GM12865 (cell line): ENCODE results near the gene ARL5A.

Experiments
- DNase-seq: peaks from one replicate; pipeline ENCODE4 v3.0.0; 2010; ENCODE audit warnings: low read depth
- H3K4me3 ChIP-seq: 2 replicates; pipeline ENCODE4 v1.5.1; 2011; ENCODE audit warnings: mild to moderate bottlenecking, low read depth, low read length, control low read depth
- TF ChIP-seq, protein P1 (sequence below): IDR thresholded peaks from 2 replicates; pipeline ENCODE4 v1.5.1; 2011; ENCODE audit warnings: low read length, control low read depth, low read depth, inconsistent platforms; ENCODE audit not compliant: insufficient read depth; ENCODE audit errors: missing control alignments

ARL5A gene

DNA sequence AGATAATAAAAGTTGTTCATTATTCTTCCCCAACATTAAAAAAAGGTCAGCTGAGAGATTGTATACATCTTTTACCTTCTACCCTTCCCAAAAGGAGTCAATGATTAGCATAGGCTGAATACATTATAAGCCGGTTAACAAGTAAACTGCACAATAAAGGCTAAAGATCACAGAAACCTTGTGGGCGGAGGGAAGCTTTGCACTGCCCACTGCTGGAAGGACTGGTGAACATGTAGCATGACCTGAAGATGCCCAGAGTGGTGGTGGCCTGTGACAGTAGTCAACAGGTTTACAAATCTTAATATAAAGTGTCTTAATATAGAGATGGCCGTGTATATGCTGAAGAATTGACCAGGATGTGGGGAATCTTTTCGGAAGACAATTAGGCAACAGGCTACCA lies 35.6 kb downstream of the ARL5A start:
- no peak for DNase-seq
- no peak overlapping the region for H3K4me3 ChIP-seq
- TF ChIP-seq, protein P1, sequence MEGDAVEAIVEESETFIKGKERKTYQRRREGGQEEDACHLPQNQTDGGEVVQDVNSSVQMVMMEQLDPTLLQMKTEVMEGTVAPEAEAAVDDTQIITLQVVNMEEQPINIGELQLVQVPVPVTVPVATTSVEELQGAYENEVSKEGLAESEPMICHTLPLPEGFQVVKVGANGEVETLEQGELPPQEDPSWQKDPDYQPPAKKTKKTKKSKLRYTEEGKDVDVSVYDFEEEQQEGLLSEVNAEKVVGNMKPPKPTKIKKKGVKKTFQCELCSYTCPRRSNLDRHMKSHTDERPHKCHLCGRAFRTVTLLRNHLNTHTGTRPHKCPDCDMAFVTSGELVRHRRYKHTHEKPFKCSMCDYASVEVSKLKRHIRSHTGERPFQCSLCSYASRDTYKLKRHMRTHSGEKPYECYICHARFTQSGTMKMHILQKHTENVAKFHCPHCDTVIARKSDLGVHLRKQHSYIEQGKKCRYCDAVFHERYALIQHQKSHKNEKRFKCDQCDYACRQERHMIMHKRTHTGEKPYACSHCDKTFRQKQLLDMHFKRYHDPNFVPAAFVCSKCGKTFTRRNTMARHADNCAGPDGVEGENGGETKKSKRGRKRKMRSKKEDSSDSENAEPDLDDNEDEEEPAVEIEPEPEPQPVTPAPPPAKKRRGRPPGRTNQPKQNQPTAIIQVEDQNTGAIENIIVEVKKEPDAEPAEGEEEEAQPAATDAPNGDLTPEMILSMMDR: no peak

DNA sequence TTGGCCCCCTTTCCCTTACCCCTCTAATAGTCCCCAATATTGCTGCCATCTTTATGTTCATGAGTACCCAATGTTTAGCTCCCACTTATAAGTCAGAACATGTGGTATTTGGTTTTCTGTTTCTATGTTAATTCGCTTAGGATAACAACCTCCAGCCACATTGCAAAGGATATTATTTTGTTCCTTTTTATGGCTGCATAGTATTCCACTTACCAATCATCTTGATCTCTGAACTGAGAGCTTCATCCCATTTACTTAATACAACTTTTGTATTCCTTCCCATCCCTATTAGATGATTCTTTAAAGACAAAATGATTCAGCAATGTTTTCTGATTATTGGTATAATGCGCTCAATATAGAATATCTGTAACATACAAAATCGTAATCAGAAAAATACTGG lies 36.7 kb downstream of the ARL5A start:
- no peak overlapping the region for H3K4me3 ChIP-seq
- TF ChIP-seq, protein P1: no peak
- no peak for DNase-seq

DNA sequence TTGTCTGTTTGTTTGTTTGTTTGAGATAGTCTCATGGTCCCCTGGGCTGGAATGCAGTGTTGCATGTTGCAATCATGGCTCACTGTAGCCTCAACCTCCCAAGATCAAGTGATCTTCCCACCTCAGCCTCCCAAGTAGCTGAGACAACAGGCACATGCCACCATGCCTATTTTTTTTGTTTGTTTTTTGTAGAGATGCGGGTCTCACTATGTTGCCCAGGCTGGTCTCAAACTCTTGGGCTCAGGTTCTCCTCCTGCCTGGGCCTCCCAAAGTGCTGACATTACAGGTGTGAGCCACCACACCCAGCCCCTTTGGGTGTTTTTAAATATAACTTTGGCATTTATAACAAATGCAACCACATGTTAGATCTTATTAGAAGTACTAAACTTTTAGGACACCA lies 37.5 kb downstream of the ARL5A start:
- H3K4me3 ChIP-seq: no peak overlapping the region
- DNase-seq: no peak
- TF ChIP-seq, protein P1: no peak

DNA sequence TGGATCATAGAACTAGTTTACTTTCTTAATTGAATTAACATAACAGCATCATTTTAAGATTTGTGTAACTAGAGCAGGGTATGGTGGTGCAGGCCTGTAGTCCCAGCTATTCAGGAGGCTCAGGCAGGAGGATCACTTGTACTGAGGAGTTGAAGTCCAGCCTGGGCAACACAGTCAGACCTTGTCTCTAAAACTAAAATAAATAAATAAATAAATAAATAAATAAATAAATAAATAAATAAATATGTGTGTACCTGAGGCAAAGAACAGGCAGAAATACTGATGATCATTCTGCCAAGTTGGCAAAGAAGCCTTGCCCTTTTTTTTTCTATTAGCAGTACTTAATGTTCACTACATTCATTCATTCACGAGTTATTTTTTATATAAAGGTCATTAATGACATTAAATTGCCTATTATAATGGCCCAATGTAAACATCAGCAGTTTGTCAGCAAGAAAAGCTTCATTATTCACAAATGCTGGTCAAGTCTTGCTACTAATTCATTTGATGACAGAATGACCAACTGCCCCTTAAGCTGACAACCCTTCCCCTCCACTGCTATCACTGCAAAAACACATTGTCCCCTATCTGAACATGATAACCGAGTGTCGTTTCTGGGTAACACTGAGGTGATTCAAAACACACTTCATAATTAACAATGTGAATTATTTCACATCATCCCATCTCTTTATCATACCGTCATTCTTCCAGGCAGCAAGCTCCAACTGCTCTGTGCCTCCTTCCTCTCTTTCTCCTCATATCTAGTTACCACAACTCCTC lies 39.0 kb downstream of the ARL5A start:
- no peak overlapping the region for H3K4me3 ChIP-seq
- DNase-seq: no peak
- TF ChIP-seq, protein P1: no peak

DNA sequence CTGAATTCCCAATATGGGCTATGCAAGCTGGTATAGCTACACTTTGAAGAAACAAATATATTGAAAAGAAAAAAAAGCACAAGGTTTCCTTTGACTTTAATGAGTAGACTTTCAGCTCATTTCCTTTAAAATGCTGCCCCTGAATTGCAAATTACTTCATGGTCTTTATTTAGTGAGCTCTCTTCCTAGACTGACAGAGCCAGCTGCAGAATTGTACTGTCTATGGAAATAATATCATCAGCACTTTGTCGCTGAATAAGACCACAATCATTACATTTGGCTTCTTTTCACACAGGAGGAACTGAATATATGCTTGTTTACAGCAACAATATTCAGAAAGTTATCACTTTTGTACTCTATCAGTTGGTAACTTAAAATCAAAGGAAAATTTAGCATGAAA lies 41.7 kb downstream of the ARL5A start:
- DNase-seq: no peak
- TF ChIP-seq, protein P1: no peak

DNA sequence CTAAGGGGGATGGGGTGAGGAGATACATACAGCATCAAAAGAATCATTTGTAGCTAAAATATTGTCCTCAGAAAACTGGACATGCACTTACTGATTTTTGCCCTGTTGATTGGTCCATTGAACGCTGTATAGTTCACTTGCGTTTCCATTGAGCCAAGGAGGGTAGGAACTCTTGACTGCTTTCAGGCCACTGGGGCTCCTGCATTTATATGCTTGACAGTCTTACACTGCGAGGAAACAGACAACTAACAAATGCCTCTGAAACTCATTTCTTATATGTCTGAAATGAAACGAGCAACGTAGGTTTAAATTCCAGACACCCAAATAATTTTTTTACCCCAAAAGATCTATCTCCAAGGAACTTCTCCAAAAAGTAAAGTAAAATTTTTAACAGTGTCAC lies 42.1 kb downstream of the ARL5A start:
- no peak overlapping the region for H3K4me3 ChIP-seq
- DNase-seq: no peak
- TF ChIP-seq, protein P1: no peak

More for the DNA sequence above, 41.7 kb downstream of the ARL5A start:
- no peak overlapping the region for H3K4me3 ChIP-seq

DNA sequence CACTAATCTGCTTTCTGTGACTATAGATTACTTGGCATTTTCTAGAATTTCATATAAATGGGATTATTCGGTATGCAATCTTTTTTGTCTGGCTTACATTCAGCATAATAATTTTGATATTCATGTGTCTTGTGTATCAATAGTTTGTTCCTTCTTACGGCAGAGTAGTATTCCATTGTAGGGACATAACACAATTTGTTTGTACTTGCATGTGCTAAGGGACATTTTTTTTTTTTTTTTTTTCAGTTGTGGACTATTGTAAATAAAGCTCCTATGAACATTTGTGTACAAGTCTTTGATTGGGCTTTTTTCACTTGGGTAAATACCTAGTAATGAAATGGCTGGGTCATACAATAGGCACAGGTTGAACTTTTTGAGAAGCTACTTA lies 45.1 kb downstream of the ARL5A start:
- TF ChIP-seq, protein P1: no peak
- H3K4me3 ChIP-seq: no peak overlapping the region
- DNase-seq: no peak
